Ovary (tissue), 9 donors: Measurements from ENCODE around the gene FOXO1. TPM values are rescaled to one million over a fixed set of nuclear protein-coding genes. Genes with fewer than 3 reads are reported as not detected.

Experiments used
- DNase-seq, 5 donors: peaks; one replicate each; pipeline ENCODE4 v3.0.0-alpha.2; 2019 to 2020
- H3K27ac ChIP-seq, 2 donors: fragments of 200-600 bp; one replicate each; pipeline versions ENCODE4 v1.5.1 to v1.8.0; 2019 to 2022
- H3K27me3 ChIP-seq: fragments of 200-600 bp; one replicate; pipeline ENCODE4 v1.8.0; 2022
- H3K36me3 ChIP-seq: fragments of 200-600 bp; sonication (generic); one replicate; pipeline ENCODE4 v1.5.1; 2019
- H3K4me1 ChIP-seq: one replicate; pipeline ENCODE4 v1.8.1; 2013; ENCODE audit warnings: mild to moderate bottlenecking, moderate library complexity; ENCODE audit not compliant: insufficient read depth
- H3K4me3 ChIP-seq: fragments of 200-600 bp; sonication (generic); one replicate; pipeline ENCODE4 v1.5.1; 2017
- H3K9me3 ChIP-seq, 2 donors: fragments of 200-600 bp in 1 of 2; sonication (generic) in 1 of 2; one replicate each; pipeline versions ENCODE4 v1.5.1 to v1.8.1; 2013 to 2019; ENCODE audit warnings: mild to moderate bottlenecking in 1 of 2, moderate library complexity in 1 of 2
- CTCF ChIP-seq, 3 donors: fragments of 450-650 bp in 2 of 3; fragments of 200-600 bp in 1 of 3; IDR thresholded peaks; one replicate each; pipeline versions ENCODE4 v1.5.1 to v1.8.0; 2016 to 2022; ENCODE audit warnings: antibody characterized with exemption in 3 of 3, mild to moderate bottlenecking in 1 of 3
- EP300 ChIP-seq: sonication (generic); formaldehyde crosslinking; IDR thresholded peaks from one replicate; pipeline ENCODE4 v1.6.1; 2017; ENCODE audit warnings: antibody characterized with exemption
- POLR2A ChIP-seq: fragments of 450-650 bp; IDR thresholded peaks from one replicate; pipeline ENCODE4 v1.6.1; 2017; ENCODE audit warnings: antibody characterized with exemption, mild to moderate bottlenecking, moderate library complexity
- WGBS, 3 donors: extraction: QIAGEN DNeasy Blood & Tissue Kit in 1 of 3; methylation state at CpG; one replicate each; pipeline versions ENCODE4 v1.1.5 to v1.1.7; 2013 to 2017; 5-methylcytosine and 5-hydroxymethylcytosine counted together
- intact Hi-C, 4 donors: fragments of 100-400 bp; cut with DNase I; formaldehyde crosslinking; loops; one replicate each; pipeline versions ENCODE4 v1.11.0 to v1.15.1; 2022 to 2023
- polyA plus RNA-seq, 2 donors: library from polyadenylated mRNA; stranded (reverse); fragments of 200-250 nt in 1 of 2; fragments of 350-450 nt in 1 of 2; fragmentation: Illumina TruSeq in 1 of 2; extraction: RNeasy Lipid Tissue Mini Kit (QIAGEN cat#74804) in 1 of 2; gene quantifications; one replicate each; pipeline ENCODE4 v1.2.3, GENCODE V29; 2013 to 2014
- total RNA-seq, 7 donors: library from RNA; depleted of rRNA in 2 of 7; stranded (reverse); fragments of >200 nt in 2 of 7; fragmentation: NEBNext Ultra II Directional in 3 of 7; extraction: Animal tissue kit (Norgen Biotek cat#: 25700) in 3 of 7; gene quantifications; one replicate each; pipeline versions ENCODE4 v1.1.0 to v1.2.4, GENCODE V29; 2016 to 2023
- donor health status: DM: no; HTN: no; CAD: no; lungs with moderate emphysema.
- donor health status: DM: no; HTN: no; CAD: no.
- donor health status: Bipolar disorder and iron deficiency.
- donor health status: DM: yes; HTN: yes; CAD: no.
- donor health status: DM: no; HTN: no; CAD: no.
- donor health status: DM: yes; HTN: yes; CAD: no.

FOXO1 gene
- total and polyA plus RNA-seq, 9 donors: 51.5 to 157 (median 107) TPM

GRCh38 chr13:40681341-40682146 is 15.1 kb upstream of the FOXO1 start:
- TF ChIP-seq POLR2A (no peak), EP300 (no peak), CTCF (IDR thresholded peaks at IDR 0.05) (no peak)
- H3K4me1 ChIP-seq: peaks cover 3% of the 10 kb centered on the region
- DNase-seq: no peak
- H3K36me3 ChIP-seq: no peaks in the 10 kb centered on the region
- intact Hi-C loops: loop anchor here (5.0 to 10.0 kb wide), 5 partner anchors 609 to 997 kb away; no protein-coding TSS in a partner anchor
- no peak overlapping the region for H3K4me3 ChIP-seq
- WGBS, 3 donors: 53 to 64% (median 59%) methylated on average over 7 of the region's 7 CpGs
- no peaks in the 10 kb centered on the region for H3K9me3 ChIP-seq
- no peaks in the 10 kb centered on the region for H3K27me3 ChIP-seq
- no peak overlapping the region for H3K27ac ChIP-seq

- 91 to 93% (median 92%) methylated on average over 7 of the region's 7 CpGs for WGBS, 3 donors
- H3K36me3 ChIP-seq: no peaks in the 10 kb centered on the region
- no peak overlapping the region for H3K27ac ChIP-seq
- no peak for DNase-seq
- peaks cover 3% of the 10 kb centered on the region for H3K4me1 ChIP-seq
- no peaks in the 10 kb centered on the region for H3K27me3 ChIP-seq
- no peak overlapping the region for H3K4me3 ChIP-seq
- TF ChIP-seq EP300: no peak
- TF ChIP-seq POLR2A: no peak
- no peak for TF ChIP-seq CTCF (IDR thresholded peaks at IDR 0.05)
- no peaks in the 10 kb centered on the region for H3K9me3 ChIP-seq
- intact Hi-C loops: loop anchor here (5.0 to 10.0 kb wide), 5 partner anchors 608 to 996 kb away; no protein-coding TSS in a partner anchor
Observed at GRCh38 chr13:40680659-40681323, 14.3 kb upstream of the FOXO1 start.

- Histone ChIP-seq H3K4me3 (no peak overlapping the region), H3K36me3 (no peaks in the 10 kb centered on the region), H3K27me3 (no peaks in the 10 kb centered on the region), H3K4me1 (peaks cover 3% of the 10 kb centered on the region), H3K9me3 (no peaks in the 10 kb centered on the region), H3K27ac (no peak overlapping the region)
- WGBS, 3 donors: 93 to 97% (median 96%) methylated on average over 6 of the region's 6 CpGs
- intact Hi-C loops: no loop called here
- TF ChIP-seq EP300 (no peak), CTCF (IDR thresholded peaks at IDR 0.05) (no peak), POLR2A (no peak)
- no peak for DNase-seq
Observed at GRCh38 chr13:40679480-40679985, 13.1 kb upstream of the FOXO1 start.

GRCh38 chr13:40677064-40677463 is 10.6 kb upstream of the FOXO1 start:
- Histone ChIP-seq H3K4me1 (peaks cover 3% of the 10 kb centered on the region), H3K27ac (no peak overlapping the region), H3K27me3 (no peaks in the 10 kb centered on the region), H3K4me3 (no peak overlapping the region), H3K36me3 (no peaks in the 10 kb centered on the region), H3K9me3 (no peaks in the 10 kb centered on the region)
- DNase-seq: no peak
- intact Hi-C loops: no loop called here
- TF ChIP-seq CTCF (IDR thresholded peaks at IDR 0.05) (no peak), POLR2A (no peak), EP300 (no peak)
- 39 to 47% (median 44%) methylated on average over 4 of the region's 4 CpGs for WGBS, 3 donors
